Measurements from ENCODE around the gene COG2.
"Not testable (repeated sequence)": the region's sequence is repeated elsewhere in the genome, so short reads cannot be mapped to it uniquely, and the experiment has no call there.

COG2 gene

DNA sequence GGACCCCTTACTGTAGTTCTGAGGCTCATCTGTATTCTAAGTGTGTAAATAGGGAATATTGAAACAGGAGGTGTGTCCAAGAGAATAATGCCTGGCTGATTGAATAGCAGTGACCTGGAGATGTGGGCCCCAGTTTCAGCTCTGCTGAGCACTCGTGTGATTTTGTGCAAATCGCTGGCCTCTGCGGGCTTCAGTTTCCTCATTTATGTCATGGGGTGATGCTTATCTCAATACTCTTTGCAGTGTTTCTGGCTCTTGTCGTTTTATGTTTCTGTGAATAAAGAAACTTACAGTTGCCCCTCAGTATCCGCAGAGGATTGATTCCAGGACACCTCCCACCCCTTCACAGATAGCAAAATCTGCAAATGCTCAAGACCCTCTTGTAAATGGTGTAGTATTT, 5.0 kb downstream of the COG2 start:
- Histone ChIP-seq H3K79me2 (ENCODE audit: control insufficient read depth, insufficient read depth, low read length) (peaks cover 52% of the 10 kb centered on the region), H3K4me1 (ENCODE audit: control insufficient read depth, low read depth, low read length) (no peaks in the 10 kb centered on the region), H3K36me3 (ENCODE audit: control insufficient read depth, insufficient read depth, low read length) (no peaks in the 10 kb centered on the region), H3K23ac (ENCODE audit: low read length) (no peak overlapping the region), H2BK15ac (replicated peaks; ENCODE audit: low read depth) (no peak overlapping the region), H3K4ac (ENCODE audit: low read depth, low read length) (no peak overlapping the region), H3K9ac (ENCODE audit: low read length) (no peak overlapping the region), H3K56ac (ENCODE audit: low read length) (no peak overlapping the region), H3K27ac (ENCODE audit: low read depth, low read length) (no peak overlapping the region), H3K79me1 (ENCODE audit: low read length) (peaks cover 28% of the 10 kb centered on the region), H2BK120ac (ENCODE audit: low read depth, low read length) (no peak overlapping the region), H4K5ac (ENCODE audit: low read length) (no peak overlapping the region), H3K27me3 (ENCODE audit: insufficient read depth, low read length, poor library complexity) (no peaks in the 10 kb centered on the region), H4K8ac (ENCODE audit: low read depth, low read length) (no peak overlapping the region), H3K18ac (ENCODE audit: low read length) (no peak overlapping the region), H2BK5ac (ENCODE audit: low read length) (no peak overlapping the region), H3K4me3 (ENCODE audit: low read length) (no peak overlapping the region), H2AK5ac (ENCODE audit: low read length) (no peak overlapping the region), H3K4me2 (ENCODE audit: low read length) (no peak overlapping the region)
- no peak for DNase-seq
- no CpG with 5 or more reads among the region's 5 CpGs for WGBS (ENCODE audit: extremely low coverage, insufficient coverage, low lambda C conversion rate)

DNA sequence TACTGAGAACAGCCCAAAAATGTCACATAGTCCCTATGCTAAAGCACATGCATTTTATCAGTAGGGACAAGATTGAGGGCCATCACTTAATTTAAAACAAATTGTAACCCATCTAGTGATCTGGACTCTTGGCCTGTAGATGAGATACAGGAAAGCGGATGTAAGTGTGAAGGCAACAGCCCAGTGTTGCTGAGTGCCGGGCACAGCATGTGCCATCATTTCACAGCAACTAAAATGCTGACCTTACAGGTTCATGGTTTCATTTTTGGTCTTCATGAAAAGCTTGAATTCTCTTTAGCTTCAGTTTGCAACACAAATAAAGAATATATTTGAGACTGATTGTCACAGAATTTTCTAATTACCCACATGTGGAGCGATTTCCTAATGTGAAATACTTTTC, 5.8 kb downstream of the COG2 start:
- H3K79me2 ChIP-seq (ENCODE audit: control insufficient read depth, insufficient read depth, low read length), result peaks cover 47% of the 10 kb centered on the region
- no peak overlapping the region for H3K23ac ChIP-seq (ENCODE audit: low read length)
- no peaks in the 10 kb centered on the region for H3K4me1 ChIP-seq (ENCODE audit: control insufficient read depth, low read depth, low read length)
- no peak overlapping the region for H3K18ac ChIP-seq (ENCODE audit: low read length)
- no peak overlapping the region for H3K4me2 ChIP-seq (ENCODE audit: low read length)
- no peak overlapping the region for H2BK15ac ChIP-seq (replicated peaks; ENCODE audit: low read depth)
- no peak overlapping the region for H3K9ac ChIP-seq (ENCODE audit: low read length)
- H3K27me3 ChIP-seq (ENCODE audit: insufficient read depth, low read length, poor library complexity), result no peaks in the 10 kb centered on the region
- H3K79me1 ChIP-seq (ENCODE audit: low read length), result peaks cover 27% of the 10 kb centered on the region
- no peak overlapping the region for H3K4me3 ChIP-seq (ENCODE audit: low read length)
- H2BK120ac ChIP-seq (ENCODE audit: low read depth, low read length), result no peak overlapping the region
- no peak overlapping the region for H4K5ac ChIP-seq (ENCODE audit: low read length)
- no peak overlapping the region for H3K27ac ChIP-seq (ENCODE audit: low read depth, low read length)
- no peak overlapping the region for H4K8ac ChIP-seq (ENCODE audit: low read depth, low read length)
- no CpG with 5 or more reads among the region's 3 CpGs for WGBS (ENCODE audit: extremely low coverage, insufficient coverage, low lambda C conversion rate)
- no peak overlapping the region for H2BK5ac ChIP-seq (ENCODE audit: low read length)
- DNase-seq, result no peak
- H2AK5ac ChIP-seq (ENCODE audit: low read length), result no peak overlapping the region
- H3K36me3 ChIP-seq (ENCODE audit: control insufficient read depth, insufficient read depth, low read length), result no peaks in the 10 kb centered on the region
- H3K56ac ChIP-seq (ENCODE audit: low read length), result no peak overlapping the region
- no peak overlapping the region for H3K4ac ChIP-seq (ENCODE audit: low read depth, low read length)

DNA sequence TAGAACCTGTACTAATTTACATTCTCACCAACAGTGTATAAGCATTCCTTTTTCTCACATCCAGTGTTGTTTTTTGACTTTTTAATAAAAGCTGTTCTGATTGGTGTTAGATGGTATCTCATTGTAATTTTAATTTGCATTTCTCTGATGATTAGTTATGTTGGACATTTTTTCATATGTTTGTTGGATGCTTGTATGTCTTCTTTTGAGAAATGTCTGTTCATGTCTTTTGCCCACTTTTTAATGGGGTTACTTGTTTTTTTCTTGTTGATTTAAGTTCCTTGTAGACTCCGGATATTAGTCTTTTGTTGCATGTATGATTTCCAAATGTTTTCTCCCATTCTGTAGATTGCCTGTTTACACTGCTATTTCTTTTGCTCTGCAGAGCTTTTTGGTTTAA, 8.0 kb downstream of the COG2 start:
- no peak overlapping the region for H3K23ac ChIP-seq (ENCODE audit: low read length)
- no peak overlapping the region for H3K27ac ChIP-seq (ENCODE audit: low read depth, low read length)
- no peaks in the 10 kb centered on the region for H3K4me1 ChIP-seq (ENCODE audit: control insufficient read depth, low read depth, low read length)
- no peak overlapping the region for H2BK15ac ChIP-seq (replicated peaks; ENCODE audit: low read depth)
- no peak overlapping the region for H4K8ac ChIP-seq (ENCODE audit: low read depth, low read length)
- H2BK5ac ChIP-seq (ENCODE audit: low read length), result no peak overlapping the region
- H3K27me3 ChIP-seq (ENCODE audit: insufficient read depth, low read length, poor library complexity), result no peaks in the 10 kb centered on the region
- DNase-seq, result no peak
- H4K5ac ChIP-seq (ENCODE audit: low read length), result no peak overlapping the region
- H2AK5ac ChIP-seq (ENCODE audit: low read length), result no peak overlapping the region
- peaks cover 28% of the 10 kb centered on the region for H3K79me2 ChIP-seq (ENCODE audit: control insufficient read depth, insufficient read depth, low read length)
- no peak overlapping the region for H3K18ac ChIP-seq (ENCODE audit: low read length)
- H2BK120ac ChIP-seq (ENCODE audit: low read depth, low read length), result no peak overlapping the region
- no peak overlapping the region for H3K9ac ChIP-seq (ENCODE audit: low read length)
- no peak overlapping the region for H3K4me3 ChIP-seq (ENCODE audit: low read length)
- H3K56ac ChIP-seq (ENCODE audit: low read length), result no peak overlapping the region
- H3K4ac ChIP-seq (ENCODE audit: low read depth, low read length), result no peak overlapping the region
- no peak overlapping the region for H3K4me2 ChIP-seq (ENCODE audit: low read length)
- peaks cover 15% of the 10 kb centered on the region for H3K79me1 ChIP-seq (ENCODE audit: low read length)
- WGBS (ENCODE audit: extremely low coverage, insufficient coverage, low lambda C conversion rate), result no CpG with 5 or more reads among the region's 1 CpG
- H3K36me3 ChIP-seq (ENCODE audit: control insufficient read depth, insufficient read depth, low read length), result no peaks in the 10 kb centered on the region

DNA sequence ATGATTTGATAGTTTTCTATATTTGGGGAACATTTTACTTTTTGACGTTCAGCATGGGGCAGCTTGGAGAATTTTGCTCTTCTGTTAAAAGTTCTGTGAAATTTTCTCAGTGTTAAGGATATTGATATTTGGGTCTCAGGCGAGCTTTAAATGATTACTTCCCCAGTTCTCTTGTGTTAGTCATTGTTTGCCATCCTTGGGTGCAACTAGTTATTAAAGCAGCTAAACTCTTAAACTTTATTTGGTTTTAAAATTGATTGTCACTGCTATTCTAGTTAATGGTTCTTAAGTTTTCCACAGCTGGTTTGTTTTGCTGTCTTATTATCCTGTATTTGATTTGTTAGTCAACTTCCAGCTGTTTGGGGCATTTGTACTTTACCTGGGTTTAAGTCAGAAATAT, 9.0 kb downstream of the COG2 start:
- no CpG with 5 or more reads among the region's 2 CpGs for WGBS (ENCODE audit: extremely low coverage, insufficient coverage, low lambda C conversion rate)
- H2AK5ac ChIP-seq (ENCODE audit: low read length), result no peak overlapping the region

DNA sequence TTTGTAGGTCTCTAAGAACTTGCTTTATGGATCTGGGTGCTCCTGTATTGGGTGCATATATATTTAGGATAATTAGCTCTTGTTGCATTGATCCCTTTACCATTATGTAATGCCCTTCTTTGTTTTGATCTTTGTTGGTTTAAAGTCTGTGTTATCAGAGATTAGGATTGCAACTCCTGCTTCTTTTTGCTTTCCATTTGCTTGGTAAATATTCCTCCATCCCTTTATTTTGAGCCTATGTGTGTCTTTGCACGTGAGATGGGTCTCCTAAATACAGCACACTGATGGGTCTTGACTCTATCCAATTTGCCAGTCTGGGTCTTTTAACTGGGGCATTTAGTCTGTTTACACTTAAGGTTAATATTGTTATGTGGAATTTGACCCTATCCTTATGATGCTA, 14.4 kb downstream of the COG2 start:
- not testable (repeated sequence) for H3K18ac ChIP-seq (ENCODE audit: low read length); H4K8ac ChIP-seq (ENCODE audit: low read depth, low read length); H3K4ac ChIP-seq (ENCODE audit: low read depth, low read length); H3K9ac ChIP-seq (ENCODE audit: low read length); H3K56ac ChIP-seq (ENCODE audit: low read length); H3K23ac ChIP-seq (ENCODE audit: low read length); H2AK5ac ChIP-seq (ENCODE audit: low read length); H3K27me3 ChIP-seq (ENCODE audit: insufficient read depth, low read length, poor library complexity); H3K27ac ChIP-seq (ENCODE audit: low read depth, low read length); H2BK5ac ChIP-seq (ENCODE audit: low read length); H3K79me2 ChIP-seq (ENCODE audit: control insufficient read depth, insufficient read depth, low read length); H3K4me1 ChIP-seq (ENCODE audit: control insufficient read depth, low read depth, low read length); DNase-seq; H2BK120ac ChIP-seq (ENCODE audit: low read depth, low read length); H3K36me3 ChIP-seq (ENCODE audit: control insufficient read depth, insufficient read depth, low read length); H2BK15ac ChIP-seq (replicated peaks; ENCODE audit: low read depth); H3K79me1 ChIP-seq (ENCODE audit: low read length); H3K4me2 ChIP-seq (ENCODE audit: low read length); H3K4me3 ChIP-seq (ENCODE audit: low read length); H4K5ac ChIP-seq (ENCODE audit: low read length)
- no CpG with 5 or more reads among the region's 1 CpG for WGBS (ENCODE audit: extremely low coverage, insufficient coverage, low lambda C conversion rate)

More for the DNA sequence above, 9.0 kb downstream of the COG2 start:
- Histone ChIP-seq H3K4me1 (ENCODE audit: control insufficient read depth, low read depth, low read length) (no peaks in the 10 kb centered on the region), H3K27ac (ENCODE audit: low read depth, low read length) (no peak overlapping the region), H2BK15ac (replicated peaks; ENCODE audit: low read depth) (no peak overlapping the region), H3K79me1 (ENCODE audit: low read length) (peaks cover 10% of the 10 kb centered on the region), H3K4ac (ENCODE audit: low read depth, low read length) (no peak overlapping the region), H2BK120ac (ENCODE audit: low read depth, low read length) (no peak overlapping the region), H4K8ac (ENCODE audit: low read depth, low read length) (no peak overlapping the region), H3K4me3 (ENCODE audit: low read length) (no peak overlapping the region), H3K56ac (ENCODE audit: low read length) (no peak overlapping the region), H3K9ac (ENCODE audit: low read length) (no peak overlapping the region), H3K27me3 (ENCODE audit: insufficient read depth, low read length, poor library complexity) (no peaks in the 10 kb centered on the region), H2BK5ac (ENCODE audit: low read length) (no peak overlapping the region), H3K18ac (ENCODE audit: low read length) (no peak overlapping the region), H3K4me2 (ENCODE audit: low read length) (no peak overlapping the region), H4K5ac (ENCODE audit: low read length) (no peak overlapping the region), H3K23ac (ENCODE audit: low read length) (no peak overlapping the region), H3K79me2 (ENCODE audit: control insufficient read depth, insufficient read depth, low read length) (peaks cover 21% of the 10 kb centered on the region), H3K36me3 (ENCODE audit: control insufficient read depth, insufficient read depth, low read length) (no peaks in the 10 kb centered on the region)
- no peak for DNase-seq

DNA sequence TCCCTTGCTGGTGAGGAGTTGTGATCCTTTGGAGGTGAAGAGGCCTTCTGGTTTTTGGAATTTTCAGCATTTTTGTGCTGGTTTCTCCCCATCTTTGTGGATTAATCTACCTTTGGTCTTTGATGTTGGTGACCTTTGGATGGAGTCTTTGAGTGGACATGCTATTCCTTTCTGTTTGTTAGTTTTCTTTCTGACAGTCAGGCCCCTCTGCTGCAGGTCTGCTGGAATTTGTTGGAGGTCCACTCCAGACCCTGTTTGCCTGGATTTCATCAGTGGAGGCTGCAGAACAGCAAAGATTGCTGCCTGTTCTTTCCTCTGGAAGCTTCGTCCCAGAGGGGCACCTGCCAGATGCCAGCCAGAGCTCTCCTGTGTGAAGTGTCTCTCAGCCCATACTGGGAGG, 15.8 kb downstream of the COG2 start:
- H3K4ac ChIP-seq (ENCODE audit: low read depth, low read length); H3K56ac ChIP-seq (ENCODE audit: low read length); H4K8ac ChIP-seq (ENCODE audit: low read depth, low read length); H2BK5ac ChIP-seq (ENCODE audit: low read length); H3K18ac ChIP-seq (ENCODE audit: low read length); H3K4me2 ChIP-seq (ENCODE audit: low read length); H2BK15ac ChIP-seq (replicated peaks; ENCODE audit: low read depth); H3K27ac ChIP-seq (ENCODE audit: low read depth, low read length); H2AK5ac ChIP-seq (ENCODE audit: low read length); DNase-seq; H2BK120ac ChIP-seq (ENCODE audit: low read depth, low read length); H3K27me3 ChIP-seq (ENCODE audit: insufficient read depth, low read length, poor library complexity); H4K5ac ChIP-seq (ENCODE audit: low read length); H3K23ac ChIP-seq (ENCODE audit: low read length); H3K9ac ChIP-seq (ENCODE audit: low read length); H3K36me3 ChIP-seq (ENCODE audit: control insufficient read depth, insufficient read depth, low read length); H3K79me1 ChIP-seq (ENCODE audit: low read length); H3K4me3 ChIP-seq (ENCODE audit: low read length); H3K79me2 ChIP-seq (ENCODE audit: control insufficient read depth, insufficient read depth, low read length); H3K4me1 ChIP-seq (ENCODE audit: control insufficient read depth, low read depth, low read length): not testable (repeated sequence)
- no CpG with 5 or more reads among the region's 1 CpG for WGBS (ENCODE audit: extremely low coverage, insufficient coverage, low lambda C conversion rate)
